SH-SY5Y (cell line): ENCODE results near the gene FOXP1.

ENCODE experiments used
- GATA2 ChIP-seq: IDR thresholded peaks from 2 replicates; pipeline ENCODE4 v1.6.1; 2011; ENCODE audit warnings: mild to moderate bottlenecking, low read depth, low read length
- GATA3 ChIP-seq: IDR thresholded peaks from 2 replicates; pipeline ENCODE4 v1.6.1; 2011; ENCODE audit warnings: low read depth, mild to moderate bottlenecking, low read length, moderate library complexity

DNA sequence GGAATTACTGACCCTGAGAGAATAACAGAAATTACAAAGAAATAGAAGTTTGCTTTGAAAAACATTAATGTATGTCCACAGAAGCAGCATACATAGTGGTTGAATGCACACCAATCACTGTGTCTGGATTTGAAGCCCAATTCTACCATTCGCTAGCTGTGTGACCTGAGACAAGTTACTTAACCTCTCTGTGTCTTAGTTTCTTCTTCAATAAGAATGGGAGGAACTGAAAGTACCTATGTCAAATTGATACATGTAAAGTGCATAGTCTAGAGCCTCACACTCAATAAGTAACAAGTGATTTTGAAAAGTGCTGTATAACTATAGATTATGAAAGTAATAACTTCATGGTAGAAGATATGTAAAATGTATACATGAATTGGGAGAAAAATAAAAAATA, 457.8 kb downstream of the FOXP1 start:
- TF ChIP-seq GATA3: no peak
- TF ChIP-seq GATA2: no peak
